HepG2 (cell line): ENCODE results near the gene ANTXR1. TPM values are rescaled to one million over a fixed set of nuclear protein-coding genes. Genes with fewer than 3 reads are reported as not detected.

ENCODE experiments used
- FOSL1 ChIP-seq: sonication (generic); formaldehyde crosslinking; IDR thresholded peaks from 2 replicates; pipeline ENCODE4 v1.9.0; 2021; ENCODE audit warnings: missing genetic modification reagents, borderline replicate concordance
- KLF12 ChIP-seq: sonication (generic); formaldehyde crosslinking; IDR thresholded peaks from 2 replicates; pipeline ENCODE4 v1.4.0; 2020; ENCODE audit warnings: missing genetic modification reagents, borderline replicate concordance
- PHF21A ChIP-seq: sonication (generic); formaldehyde crosslinking; IDR thresholded peaks from 2 replicates; pipeline ENCODE4 v1.5.0; 2020; ENCODE audit warnings: mild to moderate bottlenecking, missing genetic modification reagents
- RCOR2 ChIP-seq: IDR thresholded peaks from 2 replicates; pipeline ENCODE4 v1.6.1; 2016; ENCODE audit warnings: missing biosample characterization, missing genetic modification reagents
- SALL1 ChIP-seq: sonication (generic); formaldehyde crosslinking; IDR thresholded peaks from 2 replicates; pipeline ENCODE4 v1.8.0; 2022; ENCODE audit warnings: mild to moderate bottlenecking, missing genetic modification reagents
- SMARCE1 ChIP-seq: fragments of 450-650 bp; IDR thresholded peaks from 2 replicates; pipeline ENCODE4 v1.6.1; 2017; ENCODE audit warnings: borderline replicate concordance
- SOX5 ChIP-seq: IDR thresholded peaks from 2 replicates; pipeline ENCODE4 v1.6.1; 2016; ENCODE audit warnings: borderline replicate concordance
- TBP ChIP-seq: sonication (generic); formaldehyde crosslinking; IDR thresholded peaks from 2 replicates; pipeline ENCODE4 v1.5.0; 2020; ENCODE audit warnings: missing genetic modification reagents
- WIZ ChIP-seq: sonication (generic); formaldehyde crosslinking; IDR thresholded peaks from 2 replicates; pipeline ENCODE4 v1.5.1; 2020; ENCODE audit warnings: mild to moderate bottlenecking, missing genetic modification reagents
- ZBTB3 ChIP-seq: sonication (generic); formaldehyde crosslinking; IDR thresholded peaks from 2 replicates; pipeline ENCODE4 v1.4.0; 2020; ENCODE audit warnings: low read depth, mild to moderate bottlenecking, moderate library complexity, missing genetic modification reagents, borderline replicate concordance
- ZFP1 ChIP-seq: IDR thresholded peaks from 2 replicates; pipeline ENCODE4 v1.6.1; 2016
- ZFP36 ChIP-seq: fragments of 150-350 bp; IDR thresholded peaks from 2 replicates; pipeline ENCODE4 v1.6.1; 2018; ENCODE audit warnings: borderline replicate concordance, low read length, low read depth; ENCODE audit not compliant: partially characterized antibody
- ZFP82 ChIP-seq: sonication (generic); formaldehyde crosslinking; IDR thresholded peaks from 2 replicates; pipeline ENCODE4 v1.5.1; 2020; ENCODE audit warnings: mild to moderate bottlenecking, missing genetic modification reagents, borderline replicate concordance
- ZNF234 ChIP-seq: sonication (generic); formaldehyde crosslinking; conservative IDR thresholded peaks from 2 replicates; pipeline ENCODE4 v1.5.1; 2020; ENCODE audit warnings: mild to moderate bottlenecking, missing genetic modification reagents
- polyA plus RNA-seq, 8 experiments: library from polyadenylated mRNA; depleted of rRNA in 3 of 8; stranded (reverse) in 7 of 8; unstranded in 1 of 8; fragments of >200 nt; fragmentation: Illumina TruSeq in 4 of 8; extraction: Trizol in 4 of 8; gene quantifications; 2 replicates each; pipeline versions ENCODE4 v1.2.1 to v1.2.3, GENCODE V29; 2011 to 2016; ENCODE audit warnings: low read depth in 4 of 8, missing spikeins in 1 of 8, mixed read lengths in 1 of 8; ENCODE audit not compliant: insufficient read depth in 1 of 8
- total RNA-seq, 5 experiments: library from RNA; depleted of rRNA; stranded (reverse); fragments of >200 nt; fragmentation: Illumina TruSeq; extraction: Trizol; gene quantifications; 2 replicates each; pipeline ENCODE4 v1.2.3, GENCODE V29; 2016; ENCODE audit warnings: low read depth in 1 of 5
- TF ChIP-seq, protein P1 (sequence below): sonication (generic); formaldehyde crosslinking; conservative IDR thresholded peaks from 2 replicates; pipeline ENCODE4 v1.5.0; 2020; ENCODE audit warnings: missing genetic modification reagents
- TF ChIP-seq, protein P2 (sequence below): sonication (generic); formaldehyde crosslinking; IDR thresholded peaks from 2 replicates; pipeline ENCODE4 v1.4.0; 2020; ENCODE audit warnings: missing genetic modification reagents
- TF ChIP-seq, protein P3 (sequence below): sonication (generic); formaldehyde crosslinking; IDR thresholded peaks from 2 replicates; pipeline ENCODE4 v1.5.0; 2020; ENCODE audit warnings: missing genetic modification reagents
- TF ChIP-seq, protein P4 (sequence below): sonication (generic); formaldehyde crosslinking; IDR thresholded peaks from 2 replicates; pipeline ENCODE4 v1.4.0; 2020; ENCODE audit warnings: mild to moderate bottlenecking, missing genetic modification reagents
- TF ChIP-seq, protein P5 (sequence below): sonication (generic); formaldehyde crosslinking; IDR thresholded peaks from 2 replicates; pipeline ENCODE4 v1.8.1; 2023; ENCODE audit warnings: mild to moderate bottlenecking, missing genetic modification reagents
- TF ChIP-seq, protein P6 (sequence below): IDR thresholded peaks from 2 replicates; pipeline ENCODE4 v1.6.1; 2016; ENCODE audit warnings: missing biosample characterization, missing genetic modification reagents, low read depth

The ANTXR1 gene
- total and polyA plus RNA-seq, 2 of the 13 experiments (the other 11 are each of a cell fraction or from before 2014, with no cell fraction given): 4.5 to 12.7 TPM

DNA sequence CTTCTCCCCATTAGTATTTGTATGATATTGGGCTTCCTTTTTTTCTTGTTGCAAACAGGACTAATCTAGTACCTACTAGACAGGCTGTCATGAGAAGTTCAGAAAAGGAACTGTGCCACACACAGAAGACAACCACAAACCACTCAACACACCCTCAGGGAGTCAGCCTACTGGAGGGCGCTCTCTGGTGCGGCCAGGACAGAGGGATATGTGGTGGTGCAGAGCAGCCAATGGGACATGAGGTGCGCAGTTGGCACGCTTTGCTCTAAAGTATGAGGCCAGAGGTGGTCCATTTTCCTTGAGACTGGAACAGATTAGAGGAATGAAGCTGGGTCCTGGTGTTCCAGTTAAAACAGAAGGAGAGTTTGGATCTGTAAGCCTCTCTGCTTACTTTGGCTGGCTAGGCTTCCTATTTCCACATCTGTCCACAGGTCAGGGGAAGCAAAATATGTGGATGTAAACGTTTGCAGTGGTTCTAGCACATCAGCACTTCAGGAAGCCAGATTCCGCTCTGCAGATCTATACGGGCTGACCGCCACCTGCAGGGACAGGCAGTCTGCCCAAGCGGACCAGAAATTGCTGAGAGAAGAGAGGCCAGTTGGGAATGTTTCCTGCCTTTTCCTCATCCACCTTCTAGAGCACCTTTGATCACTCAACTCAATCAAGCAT, 260.0 kb downstream of the ANTXR1 start (continued):
- TF ChIP-seq PHF21A (CRISPR knock-in tag) (no peak), RCOR2 (CRISPR knock-in tag) (no peak), ZNF234 (no peak), ZBTB3 (no peak), KLF12 (no peak), SMARCE1 (no peak), ZFP36 (no peak), TBP (no peak), ZFP82 (CRISPR knock-in tag) (no peak), FOSL1 (CRISPR knock-in tag) (no peak), WIZ (CRISPR knock-in tag) (0 out of 2 replicates have a peak, but pooled peaks have one; percentile 58), ZFP1 (0 out of 2 replicates have a peak, but pooled peaks have one; percentile 60), SALL1 (CRISPR knock-in tag) (peak; percentile 93), SOX5 (CRISPR knock-in tag) (peak; percentile 68; the same call in 1 of the 2 replicates)
- TF ChIP-seq, protein P1, sequence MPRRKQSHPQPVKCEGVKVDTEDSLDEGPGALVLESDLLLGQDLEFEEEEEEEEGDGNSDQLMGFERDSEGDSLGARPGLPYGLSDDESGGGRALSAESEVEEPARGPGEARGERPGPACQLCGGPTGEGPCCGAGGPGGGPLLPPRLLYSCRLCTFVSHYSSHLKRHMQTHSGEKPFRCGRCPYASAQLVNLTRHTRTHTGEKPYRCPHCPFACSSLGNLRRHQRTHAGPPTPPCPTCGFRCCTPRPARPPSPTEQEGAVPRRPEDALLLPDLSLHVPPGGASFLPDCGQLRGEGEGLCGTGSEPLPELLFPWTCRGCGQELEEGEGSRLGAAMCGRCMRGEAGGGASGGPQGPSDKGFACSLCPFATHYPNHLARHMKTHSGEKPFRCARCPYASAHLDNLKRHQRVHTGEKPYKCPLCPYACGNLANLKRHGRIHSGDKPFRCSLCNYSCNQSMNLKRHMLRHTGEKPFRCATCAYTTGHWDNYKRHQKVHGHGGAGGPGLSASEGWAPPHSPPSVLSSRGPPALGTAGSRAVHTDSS (CRISPR knock-in tag): no peak
- TF ChIP-seq, protein P2, sequence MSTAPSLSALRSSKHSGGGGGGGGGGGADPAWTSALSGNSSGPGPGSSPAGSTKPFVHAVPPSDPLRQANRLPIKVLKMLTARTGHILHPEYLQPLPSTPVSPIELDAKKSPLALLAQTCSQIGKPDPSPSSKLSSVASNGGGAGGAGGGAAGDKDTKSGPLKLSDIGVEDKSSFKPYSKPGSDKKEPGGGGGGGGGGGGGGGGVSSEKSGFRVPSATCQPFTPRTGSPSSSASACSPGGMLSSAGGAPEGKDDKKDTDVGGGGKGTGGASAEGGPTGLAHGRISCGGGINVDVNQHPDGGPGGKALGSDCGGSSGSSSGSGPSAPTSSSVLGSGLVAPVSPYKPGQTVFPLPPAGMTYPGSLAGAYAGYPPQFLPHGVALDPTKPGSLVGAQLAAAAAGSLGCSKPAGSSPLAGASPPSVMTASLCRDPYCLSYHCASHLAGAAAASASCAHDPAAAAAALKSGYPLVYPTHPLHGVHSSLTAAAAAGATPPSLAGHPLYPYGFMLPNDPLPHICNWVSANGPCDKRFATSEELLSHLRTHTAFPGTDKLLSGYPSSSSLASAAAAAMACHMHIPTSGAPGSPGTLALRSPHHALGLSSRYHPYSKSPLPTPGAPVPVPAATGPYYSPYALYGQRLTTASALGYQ (CRISPR knock-in tag): no peak
- TF ChIP-seq, protein P3, sequence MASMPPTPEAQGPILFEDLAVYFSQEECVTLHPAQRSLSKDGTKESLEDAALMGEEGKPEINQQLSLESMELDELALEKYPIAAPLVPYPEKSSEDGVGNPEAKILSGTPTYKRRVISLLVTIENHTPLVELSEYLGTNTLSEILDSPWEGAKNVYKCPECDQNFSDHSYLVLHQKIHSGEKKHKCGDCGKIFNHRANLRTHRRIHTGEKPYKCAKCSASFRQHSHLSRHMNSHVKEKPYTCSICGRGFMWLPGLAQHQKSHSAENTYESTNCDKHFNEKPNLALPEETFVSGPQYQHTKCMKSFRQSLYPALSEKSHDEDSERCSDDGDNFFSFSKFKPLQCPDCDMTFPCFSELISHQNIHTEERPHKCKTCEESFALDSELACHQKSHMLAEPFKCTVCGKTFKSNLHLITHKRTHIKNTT (CRISPR knock-in tag): no peak
- TF ChIP-seq, protein P4, sequence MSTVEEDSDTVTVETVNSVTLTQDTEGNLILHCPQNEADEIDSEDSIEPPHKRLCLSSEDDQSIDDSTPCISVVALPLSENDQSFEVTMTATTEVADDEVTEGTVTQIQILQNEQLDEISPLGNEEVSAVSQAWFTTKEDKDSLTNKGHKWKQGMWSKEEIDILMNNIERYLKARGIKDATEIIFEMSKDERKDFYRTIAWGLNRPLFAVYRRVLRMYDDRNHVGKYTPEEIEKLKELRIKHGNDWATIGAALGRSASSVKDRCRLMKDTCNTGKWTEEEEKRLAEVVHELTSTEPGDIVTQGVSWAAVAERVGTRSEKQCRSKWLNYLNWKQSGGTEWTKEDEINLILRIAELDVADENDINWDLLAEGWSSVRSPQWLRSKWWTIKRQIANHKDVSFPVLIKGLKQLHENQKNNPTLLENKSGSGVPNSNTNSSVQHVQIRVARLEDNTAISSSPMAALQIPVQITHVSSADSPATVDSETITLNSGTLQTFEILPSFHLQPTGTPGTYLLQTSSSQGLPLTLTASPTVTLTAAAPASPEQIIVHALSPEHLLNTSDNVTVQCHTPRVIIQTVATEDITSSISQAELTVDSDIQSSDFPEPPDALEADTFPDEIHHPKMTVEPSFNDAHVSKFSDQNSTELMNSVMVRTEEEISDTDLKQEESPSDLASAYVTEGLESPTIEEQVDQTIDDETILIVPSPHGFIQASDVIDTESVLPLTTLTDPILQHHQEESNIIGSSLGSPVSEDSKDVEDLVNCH: no peak
- TF ChIP-seq, protein P5, sequence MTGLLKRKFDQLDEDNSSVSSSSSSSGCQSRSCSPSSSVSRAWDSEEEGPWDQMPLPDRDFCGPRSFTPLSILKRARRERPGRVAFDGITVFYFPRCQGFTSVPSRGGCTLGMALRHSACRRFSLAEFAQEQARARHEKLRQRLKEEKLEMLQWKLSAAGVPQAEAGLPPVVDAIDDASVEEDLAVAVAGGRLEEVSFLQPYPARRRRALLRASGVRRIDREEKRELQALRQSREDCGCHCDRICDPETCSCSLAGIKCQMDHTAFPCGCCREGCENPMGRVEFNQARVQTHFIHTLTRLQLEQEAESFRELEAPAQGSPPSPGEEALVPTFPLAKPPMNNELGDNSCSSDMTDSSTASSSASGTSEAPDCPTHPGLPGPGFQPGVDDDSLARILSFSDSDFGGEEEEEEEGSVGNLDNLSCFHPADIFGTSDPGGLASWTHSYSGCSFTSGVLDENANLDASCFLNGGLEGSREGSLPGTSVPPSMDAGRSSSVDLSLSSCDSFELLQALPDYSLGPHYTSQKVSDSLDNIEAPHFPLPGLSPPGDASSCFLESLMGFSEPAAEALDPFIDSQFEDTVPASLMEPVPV: 0 out of 2 replicates have a peak, but pooled peaks have one; percentile 45
- TF ChIP-seq, protein P6, sequence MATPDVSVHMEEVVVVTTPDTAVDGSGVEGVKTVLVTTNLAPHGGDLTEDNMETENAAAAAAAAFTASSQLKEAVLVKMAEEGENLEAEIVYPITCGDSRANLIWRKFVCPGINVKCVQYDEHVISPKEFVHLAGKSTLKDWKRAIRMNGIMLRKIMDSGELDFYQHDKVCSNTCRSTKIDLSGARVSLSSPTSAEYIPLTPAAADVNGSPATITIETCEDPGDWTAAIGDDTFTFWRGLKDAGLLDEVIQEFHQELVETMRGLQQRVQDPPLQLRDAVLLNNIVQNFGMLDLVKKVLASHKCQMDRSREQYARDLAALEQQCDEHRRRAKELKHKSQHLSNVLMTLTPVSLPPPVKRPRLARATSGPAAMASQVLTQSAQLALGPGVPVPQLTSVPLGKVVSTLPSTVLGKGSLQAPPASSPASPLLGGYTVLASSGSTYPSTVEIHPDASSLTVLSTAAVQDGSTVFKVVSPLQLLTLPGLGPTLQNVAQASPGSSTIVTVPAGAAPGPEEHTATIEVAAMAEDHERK: no peak
